Lower leg skin (tissue), 4 donors: ENCODE measurements around the gene C5orf47. TPM values are rescaled to one million over a fixed set of nuclear protein-coding genes. Genes with fewer than 3 reads are reported as not detected.
A peak's percentile ranks its signal among the peaks of the same experiment; 100 is the strongest.

Experiments
- DNase-seq, 2 donors: peaks; one replicate each; pipeline ENCODE4 v3.0.0-alpha.2; 2019; ENCODE audit warnings: low spot score in 2 of 2
- H3K4me3 ChIP-seq: fragments of 200-600 bp; sonication (generic); 2 replicates; pipeline ENCODE4 v1.5.1; 2017; ENCODE audit warnings: mild to moderate bottlenecking, low read depth; ENCODE audit not compliant: poor library complexity, severe bottlenecking
- POLR2A ChIP-seq, 2 donors: fragments of 450-650 bp; IDR thresholded peaks; one replicate each; pipeline ENCODE4 v1.6.1; 2016 to 2017; ENCODE audit warnings: antibody characterized with exemption in 2 of 2, mild to moderate bottlenecking in 1 of 2, moderate library complexity in 1 of 2
- WGBS, 2 donors: methylation state at CpG; one replicate each; pipeline ENCODE4 v1.1.5; 2018; 5-methylcytosine and 5-hydroxymethylcytosine counted together
- intact Hi-C: fragments of 100-400 bp; cut with DNase I; formaldehyde crosslinking; loops from one replicate; pipeline ENCODE4 v1.15.0; 2023; ENCODE audit warnings: low total_unique reads
- total RNA-seq, 4 donors: library from RNA; depleted of rRNA; stranded (reverse); fragments of >200 nt; gene quantifications; one replicate each; pipeline ENCODE4 v1.1.0, GENCODE V29; 2016
- TF ChIP-seq, protein P1 (sequence below), 3 donors: fragments of 450-650 bp; IDR thresholded peaks; one replicate each; pipeline ENCODE4 v1.5.1; 2016; ENCODE audit warnings: antibody characterized with exemption in 3 of 3, mild to moderate bottlenecking in 3 of 3, moderate library complexity in 2 of 3

Gene C5orf47
- total RNA-seq, 4 donors from 2014 or later = not detected

DNA sequence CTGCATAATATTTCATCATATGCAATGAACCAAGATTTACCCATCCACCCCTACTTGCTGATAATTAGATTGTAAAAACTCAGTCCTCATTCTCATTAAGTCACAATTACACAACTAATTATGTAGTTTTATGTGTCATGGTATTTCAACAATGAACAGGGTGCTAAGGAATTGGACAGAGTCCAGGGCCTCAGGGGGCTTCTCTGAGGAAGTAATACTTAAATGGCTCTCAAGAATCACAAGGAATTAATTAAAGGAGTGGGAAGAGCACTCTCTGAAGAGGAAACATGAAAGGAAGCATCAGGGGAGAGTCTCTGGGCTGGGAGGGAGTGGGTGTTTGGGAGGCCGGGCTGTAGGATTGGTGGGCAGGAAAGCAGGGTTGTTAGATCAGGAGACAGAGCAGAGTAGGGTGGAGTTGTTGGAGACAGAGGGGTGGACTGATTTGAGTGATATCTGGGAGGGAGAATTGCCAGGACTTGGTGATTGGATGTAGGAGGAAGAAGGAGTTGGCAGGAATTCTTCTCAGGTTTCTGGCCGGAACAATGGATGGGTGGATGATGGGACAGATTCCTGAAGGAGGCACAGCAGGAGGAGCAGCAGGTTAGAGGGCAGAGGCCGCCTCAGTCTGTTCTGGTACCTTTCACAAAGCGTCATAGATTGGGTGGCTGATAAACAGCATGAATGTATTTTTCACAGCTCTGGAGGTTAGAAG, 33.6 kb downstream of the C5orf47 start:
- intact Hi-C loops = no loop called here
- WGBS, 2 donors = 54 to 63% methylated on average over 4 of the region's 4 CpGs

DNA sequence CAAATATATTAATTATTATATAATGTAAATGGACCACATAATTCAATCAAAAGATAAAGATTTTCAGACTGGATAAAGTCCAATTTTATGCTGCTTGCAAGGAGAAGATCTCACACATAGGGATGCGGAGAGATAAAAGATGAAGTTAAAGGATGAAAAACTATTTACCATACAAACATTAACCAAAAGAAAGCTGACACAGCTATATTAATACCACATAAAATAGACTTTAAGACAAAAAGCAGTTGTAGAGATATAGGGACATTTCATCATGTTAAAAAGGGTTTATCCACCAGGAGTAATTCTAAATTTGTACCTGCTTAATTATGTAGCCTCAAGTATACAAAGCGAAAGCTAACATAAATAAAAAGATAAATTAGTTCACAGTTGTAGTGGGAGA, 41.3 kb downstream of the C5orf47 start:
- WGBS, 2 donors = 89 to 91% methylated on average over 2 of the region's 2 CpGs
- TF ChIP-seq, protein P1, sequence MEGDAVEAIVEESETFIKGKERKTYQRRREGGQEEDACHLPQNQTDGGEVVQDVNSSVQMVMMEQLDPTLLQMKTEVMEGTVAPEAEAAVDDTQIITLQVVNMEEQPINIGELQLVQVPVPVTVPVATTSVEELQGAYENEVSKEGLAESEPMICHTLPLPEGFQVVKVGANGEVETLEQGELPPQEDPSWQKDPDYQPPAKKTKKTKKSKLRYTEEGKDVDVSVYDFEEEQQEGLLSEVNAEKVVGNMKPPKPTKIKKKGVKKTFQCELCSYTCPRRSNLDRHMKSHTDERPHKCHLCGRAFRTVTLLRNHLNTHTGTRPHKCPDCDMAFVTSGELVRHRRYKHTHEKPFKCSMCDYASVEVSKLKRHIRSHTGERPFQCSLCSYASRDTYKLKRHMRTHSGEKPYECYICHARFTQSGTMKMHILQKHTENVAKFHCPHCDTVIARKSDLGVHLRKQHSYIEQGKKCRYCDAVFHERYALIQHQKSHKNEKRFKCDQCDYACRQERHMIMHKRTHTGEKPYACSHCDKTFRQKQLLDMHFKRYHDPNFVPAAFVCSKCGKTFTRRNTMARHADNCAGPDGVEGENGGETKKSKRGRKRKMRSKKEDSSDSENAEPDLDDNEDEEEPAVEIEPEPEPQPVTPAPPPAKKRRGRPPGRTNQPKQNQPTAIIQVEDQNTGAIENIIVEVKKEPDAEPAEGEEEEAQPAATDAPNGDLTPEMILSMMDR (IDR thresholded peaks at IDR 0.05) = no peak
- no peak for TF ChIP-seq POLR2A (IDR thresholded peaks at IDR 0.05)

More for the DNA sequence above, 33.6 kb downstream of the C5orf47 start:
- TF ChIP-seq, protein P1 (IDR thresholded peaks at IDR 0.05) = no peak
- no peak for TF ChIP-seq POLR2A (IDR thresholded peaks at IDR 0.05)
- DNase-seq = no peak
- H3K4me3 ChIP-seq = no peak overlapping the region

DNA sequence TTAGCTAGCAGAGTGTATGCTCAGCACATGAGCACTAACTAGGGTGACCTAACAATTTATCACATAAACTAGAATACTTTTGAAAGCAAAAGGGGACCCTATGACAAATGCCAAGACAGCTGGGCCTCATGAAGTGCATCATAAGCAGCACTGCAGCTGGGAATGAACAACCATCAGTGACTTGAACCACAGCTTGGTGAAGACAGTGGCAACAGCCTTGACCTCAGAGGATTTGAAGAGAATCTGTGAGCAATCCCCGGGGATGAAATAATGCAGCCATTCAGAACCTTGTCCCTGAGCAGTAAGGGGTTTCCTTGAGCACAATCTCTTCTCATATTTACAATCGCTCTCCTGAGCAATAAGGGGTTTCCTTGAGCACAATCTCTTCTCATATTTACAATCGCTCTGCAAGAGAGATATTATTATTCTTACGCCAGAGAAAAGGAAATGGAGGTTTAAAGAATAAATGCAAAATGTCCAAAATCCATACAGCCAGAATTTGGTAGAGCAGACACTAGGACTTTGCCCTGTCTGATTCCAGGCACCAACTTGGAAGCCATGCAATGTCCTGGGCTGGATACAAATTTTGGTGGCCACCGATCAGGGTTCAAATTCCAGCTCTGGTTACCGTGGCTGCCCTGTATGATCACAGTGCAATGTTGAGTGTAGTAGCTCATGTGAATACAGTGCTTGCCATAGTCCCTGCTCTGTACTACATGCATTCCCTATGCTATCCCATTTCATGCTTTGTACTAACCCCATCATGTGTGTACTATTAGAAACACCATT, 55.7 kb downstream of the C5orf47 start:
- no peak overlapping the region for H3K4me3 ChIP-seq
- no peak for TF ChIP-seq POLR2A (IDR thresholded peaks at IDR 0.05)
- TF ChIP-seq, protein P1 (IDR thresholded peaks at IDR 0.05) = no peak
- WGBS, 2 donors = 79 to 84% methylated on average over 6 of the region's 6 CpGs
- intact Hi-C loops = loop anchor here (5.0 kb wide), 1 partner anchor 268 kb away; no protein-coding TSS in a partner anchor
- no peak for DNase-seq

More for the DNA sequence above, 41.3 kb downstream of the C5orf47 start:
- DNase-seq = no peak
- intact Hi-C loops = no loop called here
- no peak overlapping the region for H3K4me3 ChIP-seq

DNA sequence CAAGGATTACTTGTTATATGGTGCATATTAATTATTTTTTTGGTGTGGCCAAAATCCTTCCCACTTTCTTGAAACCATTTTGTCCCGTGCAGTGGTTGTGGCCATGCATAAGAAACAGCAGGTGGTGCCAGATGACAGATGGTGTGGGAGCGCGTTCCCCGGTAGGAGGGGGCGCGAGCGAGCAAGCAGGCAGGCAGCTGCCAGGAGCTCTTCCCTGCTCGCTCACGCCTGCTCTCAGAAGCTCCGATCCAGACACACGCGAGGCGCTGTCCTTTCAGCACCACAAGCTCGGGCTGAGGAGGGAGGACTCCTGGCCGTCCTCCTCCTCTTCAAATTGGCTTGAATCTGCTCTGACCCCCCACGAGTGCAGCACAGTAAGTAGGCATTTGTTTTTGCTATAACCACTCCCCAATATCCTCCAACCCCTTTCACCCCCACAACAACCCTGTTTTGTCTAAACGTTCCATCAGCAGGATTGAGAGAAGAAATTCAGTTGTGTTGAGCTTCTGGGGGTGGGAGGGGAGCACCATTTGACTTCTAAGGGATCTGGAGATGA, 56.6 kb downstream of the C5orf47 start, which contains the start of gene NSG2:
TSS of gene NSG2 (plus strand) at position 237 of the 556 bp plus-strand sequence. CDS start 1,050 bp downstream, outside the sequence.
- H3K4me3 ChIP-seq = no peak within 1 kb of the TSS
- intact Hi-C loops = loop anchor here (5.0 kb wide), 1 partner anchor 267 kb away; no protein-coding TSS in a partner anchor
- DNase-seq = peak; percentile 28 to 86
- 3 to 6% methylated on average over 17 of the region's 17 CpGs for WGBS, 2 donors
- no peak for TF ChIP-seq POLR2A (IDR thresholded peaks at IDR 0.05)
- TF ChIP-seq, protein P1 (IDR thresholded peaks at IDR 0.05) = no peak

DNA sequence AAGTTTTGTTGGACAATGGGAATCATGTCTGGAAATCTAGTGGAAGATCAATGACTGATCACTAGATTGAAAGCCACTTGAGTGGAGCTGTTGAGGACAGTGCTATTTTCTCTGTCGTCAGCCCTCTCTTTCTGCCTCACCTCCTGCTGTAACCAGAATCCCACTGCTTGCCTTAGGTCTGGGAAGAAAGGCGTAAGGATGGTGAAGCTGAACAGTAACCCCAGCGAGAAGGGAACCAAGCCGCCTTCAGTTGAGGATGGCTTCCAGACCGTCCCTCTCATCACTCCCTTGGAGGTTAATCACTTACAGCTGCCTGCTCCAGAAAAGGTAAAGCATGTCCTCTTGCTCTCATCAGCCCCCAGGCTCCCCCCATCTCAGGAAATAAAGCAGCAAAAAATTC, 57.6 kb downstream of the C5orf47 start:
- no peak overlapping the region for H3K4me3 ChIP-seq
- TF ChIP-seq, protein P1 (IDR thresholded peaks at IDR 0.05) = no peak
- no peak for TF ChIP-seq POLR2A (IDR thresholded peaks at IDR 0.05)
- intact Hi-C loops = loop anchor here (5.0 kb wide), 1 partner anchor 266 kb away; no protein-coding TSS in a partner anchor
- no peak for DNase-seq
- 62 to 63% methylated on average over 5 of the region's 5 CpGs for WGBS, 2 donors
